Activated T-helper 1 cell treated with Interleukin-2 at 50 U/mL for 16 hours (primary cell): ENCODE results near the gene NPTX1.
A peak's percentile ranks its signal among the peaks of the same experiment; 100 is the strongest.

Experiments
- DNase-seq: peaks from one replicate; pipeline ENCODE4 v3.0.0-alpha.2; 2020; ENCODE audit warnings: low read depth

The NPTX1 gene

DNA sequence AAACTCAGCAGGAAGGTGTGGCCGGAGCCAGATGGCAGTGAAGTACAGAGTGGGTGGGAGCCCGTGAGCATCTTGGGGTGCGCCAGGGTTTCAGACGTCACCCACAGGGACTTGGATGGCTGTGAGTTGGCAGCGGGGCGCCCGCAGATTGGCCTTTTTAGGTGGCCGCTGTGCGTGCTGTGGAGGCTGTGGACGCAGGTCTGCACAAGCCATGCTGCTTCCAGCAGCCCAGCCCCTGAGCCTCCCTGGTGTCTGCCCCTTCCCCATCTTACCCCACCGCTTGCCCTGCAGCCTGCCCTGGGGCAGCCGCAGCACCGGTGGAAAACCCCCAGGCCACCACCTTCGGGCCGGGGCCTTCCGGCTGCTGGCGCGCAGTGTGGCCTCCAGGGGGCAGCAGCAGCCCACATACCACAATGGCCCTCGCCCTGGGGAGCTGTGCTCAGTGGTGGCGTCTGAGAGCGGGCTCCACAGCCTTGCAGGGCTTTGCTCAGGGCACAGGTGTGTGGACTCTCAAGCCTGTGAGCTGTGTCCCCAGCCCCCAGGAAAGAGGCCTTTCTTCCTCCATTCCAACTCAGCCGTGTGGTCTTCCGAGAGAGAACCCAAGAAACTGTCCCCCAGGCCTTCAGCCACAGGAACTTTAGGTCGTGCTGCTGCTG is 49.6 kb downstream of the NPTX1 start:
- peak; percentile 80 for DNase-seq

DNA sequence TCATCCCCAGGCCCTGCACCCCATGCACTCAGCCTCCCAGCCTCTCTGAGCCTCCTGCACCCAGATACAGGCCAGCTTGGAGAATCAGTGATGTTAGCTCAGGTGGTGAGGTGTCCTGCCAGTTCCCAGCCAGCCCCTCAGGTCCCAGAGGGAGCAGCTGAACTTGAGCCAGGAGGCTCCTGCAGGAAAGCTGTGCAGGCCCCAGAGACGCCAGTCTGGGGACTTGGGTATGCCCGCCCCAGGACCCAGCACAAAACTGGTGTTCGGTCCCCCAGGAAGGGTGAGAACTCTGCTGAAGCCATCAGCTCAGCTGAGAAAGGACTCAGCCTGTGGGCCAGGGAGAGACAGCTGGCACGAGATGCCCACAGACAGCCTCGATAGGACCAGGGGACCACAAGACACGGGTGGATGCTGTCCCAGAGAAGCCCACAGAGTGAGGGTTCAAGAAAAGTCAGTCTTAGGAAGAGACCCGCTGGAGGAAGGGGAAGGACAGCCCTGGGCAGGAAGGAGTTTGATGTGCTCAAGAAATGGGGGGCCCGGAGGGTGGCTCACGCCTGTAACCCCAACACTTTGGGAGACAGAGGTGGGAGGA is 50.5 kb downstream of the NPTX1 start:
- DNase-seq: no peak

DNA sequence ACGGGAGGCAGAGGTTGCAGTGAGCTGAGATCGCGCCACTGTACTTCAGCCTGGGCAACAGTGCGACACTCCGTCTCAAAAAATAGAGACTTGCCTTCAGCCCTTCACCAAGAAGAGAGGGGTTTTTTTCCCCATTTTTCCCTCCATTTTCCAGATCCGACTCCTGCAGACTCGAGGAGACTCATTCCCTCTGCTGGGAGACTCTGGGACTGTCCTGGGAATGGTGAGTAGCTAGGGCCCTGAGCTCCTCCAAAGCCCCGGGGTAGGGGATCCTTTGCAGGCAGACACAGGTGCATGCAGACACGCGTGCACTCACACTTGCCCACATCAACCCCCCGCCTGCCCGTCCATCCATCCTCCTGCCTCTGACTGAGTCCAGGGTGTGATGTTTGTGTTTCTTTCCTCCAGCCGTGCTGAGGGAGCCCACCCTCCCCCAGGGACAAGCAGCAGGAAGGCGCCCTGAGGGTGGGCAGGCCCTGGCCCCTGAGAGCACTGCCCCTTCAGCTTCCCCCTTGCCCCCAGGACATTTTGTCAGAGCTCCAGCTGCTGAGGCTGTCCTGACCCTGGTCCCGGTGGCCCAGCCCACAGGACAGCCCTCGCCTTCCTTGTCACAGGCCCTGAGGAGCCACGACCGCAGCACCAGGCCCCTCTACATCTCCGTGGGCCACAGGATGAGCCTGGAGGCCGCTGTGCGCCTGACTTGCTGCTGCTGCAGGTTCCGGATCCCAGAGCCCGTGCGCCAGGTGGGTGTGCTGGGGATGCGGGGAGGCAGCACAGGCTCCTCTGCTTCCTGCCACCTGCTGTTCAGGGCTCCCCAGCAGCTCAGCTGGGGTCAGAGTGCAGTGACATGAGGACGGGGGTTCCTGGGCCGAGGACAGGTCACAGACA is 51.3 kb downstream of the NPTX1 start:
- no peak for DNase-seq

DNA sequence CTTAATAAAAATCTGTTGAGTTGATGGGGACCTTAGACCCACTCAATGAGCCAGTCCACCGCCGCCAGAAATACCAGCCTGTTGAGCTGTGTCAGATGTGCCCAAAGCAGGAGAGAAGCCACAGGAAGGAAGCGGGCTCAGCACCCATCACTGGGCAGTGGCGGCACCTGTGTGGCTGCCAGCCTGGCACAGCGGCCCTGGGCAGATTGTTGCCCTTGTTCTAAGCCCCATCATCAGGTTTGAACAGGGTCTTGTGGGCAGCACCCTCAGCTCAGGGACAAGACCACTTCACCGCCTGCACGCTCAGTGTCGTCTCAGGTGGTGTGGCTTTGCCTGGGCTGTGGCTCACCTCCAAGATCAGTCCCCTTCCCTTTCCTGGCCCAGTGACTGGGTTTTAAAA is 52.1 kb downstream of the NPTX1 start:
- no peak for DNase-seq

DNA sequence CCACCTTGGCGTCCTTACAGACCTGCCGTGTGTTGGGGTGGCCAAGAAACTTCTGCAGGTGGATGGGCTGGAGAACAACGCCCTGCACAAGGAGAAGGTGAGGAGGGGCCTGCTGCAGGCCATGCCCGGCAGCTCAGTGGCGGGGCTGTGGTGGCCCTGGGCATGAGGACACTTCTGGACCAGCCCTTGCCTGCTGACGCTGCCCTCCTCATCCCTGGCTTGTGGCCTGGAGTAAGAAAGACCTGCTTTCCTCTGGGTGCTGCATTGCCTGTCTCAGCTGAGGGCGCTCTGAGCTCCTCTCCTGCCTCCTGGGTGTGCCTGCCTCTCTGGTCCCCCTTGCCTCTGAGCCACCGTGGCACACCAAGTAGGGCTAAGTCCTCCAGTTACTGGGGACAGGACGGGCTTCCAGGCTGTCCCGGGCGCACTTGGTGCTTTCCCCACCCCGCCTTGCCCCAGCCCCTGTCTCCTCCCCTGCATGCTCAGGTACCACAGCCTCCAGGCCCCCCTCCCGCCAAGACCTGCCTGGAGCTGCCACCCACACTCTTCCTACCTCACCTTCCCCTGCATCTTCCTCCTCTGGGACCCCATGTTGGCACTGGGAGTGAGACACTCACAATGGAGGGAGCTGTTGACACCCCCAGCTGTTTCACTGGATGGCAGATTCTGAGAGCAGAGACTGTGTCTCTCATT is 52.7 kb downstream of the NPTX1 start:
- no peak for DNase-seq

DNA sequence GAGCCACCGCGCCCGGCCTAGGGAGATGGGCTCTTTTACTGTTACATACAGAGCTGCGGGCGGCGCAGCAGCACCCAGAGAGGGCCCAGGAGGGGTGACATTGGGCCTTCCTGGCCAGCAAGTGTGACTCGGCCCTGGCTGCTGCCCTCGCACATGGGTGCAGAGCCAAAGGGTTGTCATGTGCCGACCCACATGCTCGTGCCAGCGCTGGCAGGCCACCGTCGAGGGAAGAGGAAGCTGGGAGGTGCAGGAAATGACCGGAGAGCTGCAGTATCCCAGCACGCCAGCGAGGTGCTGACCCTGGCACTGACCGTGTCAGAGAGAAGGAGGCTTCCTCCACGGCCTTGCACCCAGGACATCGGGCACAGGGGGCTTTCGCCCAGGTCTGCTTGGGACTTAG is 53.4 kb downstream of the NPTX1 start:
- no peak for DNase-seq

DNA sequence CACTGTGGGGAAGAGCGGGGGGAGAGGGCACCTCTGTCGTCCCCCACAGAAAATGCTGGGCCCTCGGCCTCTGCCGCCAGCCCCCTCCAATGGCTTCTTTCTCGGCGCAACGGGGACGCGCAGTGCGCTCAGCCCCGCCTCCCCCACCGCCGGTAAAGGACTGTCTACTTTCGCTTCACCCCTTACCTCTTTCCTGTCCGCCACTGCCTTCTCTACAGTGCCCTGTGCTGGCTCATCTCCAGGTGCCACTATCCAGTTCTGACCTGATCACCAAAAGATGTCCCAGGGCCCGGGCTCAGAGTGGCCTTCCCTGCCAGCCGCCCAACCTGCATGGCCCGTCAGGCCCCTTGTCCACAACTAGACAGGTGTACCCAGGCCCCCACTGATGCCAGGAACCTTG is 54.1 kb downstream of the NPTX1 start:
- DNase-seq: no peak

DNA sequence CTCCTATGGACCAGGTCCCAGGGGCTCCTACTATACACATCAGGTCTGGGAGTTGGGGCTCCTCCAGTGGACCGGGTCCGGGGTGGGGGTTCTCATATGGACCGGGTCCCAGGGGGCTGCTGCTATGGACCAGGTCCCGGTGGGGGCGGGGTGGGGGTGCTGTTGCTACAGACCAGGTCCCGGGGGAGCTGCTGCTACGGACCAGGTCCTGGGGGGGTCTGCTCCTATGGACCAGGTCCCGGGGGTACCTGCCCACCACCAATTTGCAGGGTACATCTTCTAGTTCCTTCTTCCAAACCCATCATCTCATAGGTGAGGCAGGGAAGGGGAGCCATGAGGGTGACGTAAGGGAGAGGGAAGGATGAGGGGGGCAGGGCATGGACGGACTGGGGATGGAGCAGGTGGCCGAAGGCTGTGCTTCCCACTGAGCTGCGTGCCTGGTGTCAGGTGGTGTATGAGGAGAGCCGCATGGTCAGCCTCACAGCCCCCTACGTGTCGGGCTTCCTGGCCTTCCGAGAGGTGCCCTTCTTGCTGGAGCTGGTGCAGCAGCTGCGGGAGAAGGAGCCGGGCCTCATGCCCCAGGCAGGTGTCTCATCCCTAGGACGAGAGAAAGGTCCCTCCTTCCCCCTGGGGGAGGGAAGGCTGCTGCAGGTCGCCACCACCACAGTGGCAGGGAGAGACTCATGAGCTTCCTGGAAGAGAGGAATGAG is 54.9 kb downstream of the NPTX1 start:
- no peak for DNase-seq

DNA sequence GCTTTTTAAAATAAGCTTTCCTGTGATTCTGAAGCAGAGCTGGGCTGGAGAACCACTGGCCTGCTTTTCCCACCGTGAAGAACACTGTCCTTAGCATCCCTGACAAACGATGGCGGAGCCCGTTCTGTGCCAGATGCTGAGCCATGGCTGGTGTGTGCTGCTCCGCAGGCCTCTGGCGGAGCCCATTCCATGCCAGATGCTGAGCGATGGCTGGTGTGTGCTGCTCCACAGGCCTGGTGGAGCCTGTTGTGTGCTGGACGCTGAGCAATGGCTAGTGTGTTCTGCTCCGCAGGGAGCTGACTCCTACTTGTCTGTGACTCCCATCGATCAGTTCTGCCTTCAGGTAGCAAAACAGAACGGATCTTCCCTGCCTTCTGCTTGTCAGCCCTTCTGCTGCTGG is 57.2 kb downstream of the NPTX1 start:
- DNase-seq: no peak

DNA sequence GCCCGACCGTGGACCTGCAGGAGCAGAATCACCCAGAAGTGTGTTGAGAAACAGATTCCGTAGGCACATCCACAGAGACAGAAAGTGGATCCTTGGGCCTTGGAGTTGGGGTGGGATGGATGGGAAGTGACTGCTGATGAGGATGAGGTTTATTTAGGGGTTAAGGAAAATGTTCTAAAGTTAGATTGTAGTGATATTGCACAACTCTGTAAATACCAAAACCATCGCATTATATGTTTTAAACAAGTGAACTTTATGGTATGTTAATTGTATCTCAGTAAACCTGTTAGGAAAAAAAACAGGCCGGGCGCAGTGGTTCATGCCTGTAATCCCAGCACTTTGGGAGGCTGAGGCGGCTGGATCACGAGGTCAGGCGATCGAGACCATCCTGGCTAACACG is 57.8 kb downstream of the NPTX1 start:
- no peak for DNase-seq
